MG63 (cell line): Measurements from ENCODE around the gene GPHB5. TPM values are rescaled to one million over a fixed set of nuclear protein-coding genes. Genes with fewer than 3 reads are reported as not detected.
"Not testable (repeated sequence)": the region's sequence is repeated elsewhere in the genome, so short reads cannot be mapped to it uniquely, and the experiment has no call there.

Experiments
- DNase-seq: peaks from one replicate; pipeline ENCODE4 v3.0.0-alpha.2; 2020
- H3K27me3 ChIP-seq: fragments of 250-450 bp; sonication (Bioruptor Pico); 2 replicates; pipeline ENCODE4 v1.5.1; 2020; ENCODE audit warnings: mild to moderate bottlenecking, moderate library complexity
- H3K36me3 ChIP-seq: fragments of 250-450 bp; sonication (Bioruptor Pico); 2 replicates; pipeline ENCODE4 v1.5.1; 2020; ENCODE audit warnings: mild to moderate bottlenecking, moderate library complexity
- H3K4me3 ChIP-seq: fragments of 250-450 bp; sonication (Bioruptor Pico); 2 replicates; pipeline ENCODE4 v1.5.1; 2020; ENCODE audit warnings: mild to moderate bottlenecking, moderate library complexity
- H3K9me3 ChIP-seq: fragments of 250-450 bp; sonication (Bioruptor Pico); 2 replicates; pipeline ENCODE4 v1.5.1; 2020; ENCODE audit warnings: mild to moderate bottlenecking, moderate library complexity
- total RNA-seq: library from RNA; depleted of rRNA; stranded (reverse); fragments of >200 nt; shearing (Covaris generic); gene quantifications from 2 replicates; pipeline ENCODE4 v1.2.3, GENCODE V29; 2014; ENCODE audit warnings: low replicate concordance

Gene GPHB5
- total RNA-seq, 1 experiment from 2014 or later = not detected

- no peaks in the 10 kb centered on the region for H3K27me3 ChIP-seq
- DNase-seq = no peak
- H3K4me3 ChIP-seq = no peak overlapping the region
- no peaks in the 10 kb centered on the region for H3K36me3 ChIP-seq
- H3K9me3 ChIP-seq = no peaks in the 10 kb centered on the region
Measured at GRCh38 chr14:63300854-63301253, 17.9 kb downstream of the GPHB5 start.

- Histone ChIP-seq H3K4me3 (no peak overlapping the region), H3K9me3 (no peaks in the 10 kb centered on the region), H3K27me3 (no peaks in the 10 kb centered on the region), H3K36me3 (no peaks in the 10 kb centered on the region)
- DNase-seq = no peak
Measured at GRCh38 chr14:63299351-63300110, 19.2 kb downstream of the GPHB5 start.

- Histone ChIP-seq H3K4me3 (no peak overlapping the region), H3K9me3 (no peaks in the 10 kb centered on the region), H3K36me3 (no peaks in the 10 kb centered on the region), H3K27me3 (no peaks in the 10 kb centered on the region)
- no peak for DNase-seq
Measured at GRCh38 chr14:63297372-63298063, 21.2 kb downstream of the GPHB5 start.

GRCh38 chr14:63296060-63296563, 22.6 kb downstream of the GPHB5 start:
- H3K27me3 ChIP-seq = no peaks in the 10 kb centered on the region

GRCh38 chr14:63295231-63295685, 23.5 kb downstream of the GPHB5 start:
- no peak for DNase-seq
- Histone ChIP-seq H3K36me3 (no peaks in the 10 kb centered on the region), H3K9me3 (no peaks in the 10 kb centered on the region), H3K27me3 (no peaks in the 10 kb centered on the region), H3K4me3 (no peak overlapping the region)

More at GRCh38 chr14:63296060-63296563, 22.6 kb downstream of the GPHB5 start:
- Histone ChIP-seq H3K9me3 (no peaks in the 10 kb centered on the region), H3K4me3 (no peak overlapping the region), H3K36me3 (no peaks in the 10 kb centered on the region)
- DNase-seq = no peak

GRCh38 chr14:63292805-63293204, 25.9 kb downstream of the GPHB5 start:
- H3K4me3 ChIP-seq = no peak overlapping the region
- no peak for DNase-seq
- no peaks in the 10 kb centered on the region for H3K9me3 ChIP-seq
- no peaks in the 10 kb centered on the region for H3K36me3 ChIP-seq
- H3K27me3 ChIP-seq = no peaks in the 10 kb centered on the region

- DNase-seq = no peak
- H3K27me3 ChIP-seq = no peaks in the 10 kb centered on the region
- no peaks in the 10 kb centered on the region for H3K9me3 ChIP-seq
- H3K36me3 ChIP-seq = no peaks in the 10 kb centered on the region
- no peak overlapping the region for H3K4me3 ChIP-seq
Measured at GRCh38 chr14:63290741-63291430, 27.8 kb downstream of the GPHB5 start.

GRCh38 chr14:63288853-63289252, 29.9 kb downstream of the GPHB5 start:
- Histone ChIP-seq H3K36me3 (no peaks in the 10 kb centered on the region), H3K4me3 (no peak overlapping the region), H3K27me3 (no peaks in the 10 kb centered on the region), H3K9me3 (no peaks in the 10 kb centered on the region)
- no peak for DNase-seq

- DNase-seq = no peak
- Histone ChIP-seq H3K4me3 (no peak overlapping the region), H3K27me3 (no peaks in the 10 kb centered on the region), H3K9me3 (no peaks in the 10 kb centered on the region), H3K36me3 (no peaks in the 10 kb centered on the region)
Measured at GRCh38 chr14:63287666-63288483, 30.9 kb downstream of the GPHB5 start.

- Histone ChIP-seq H3K27me3 (no peaks in the 10 kb centered on the region), H3K4me3 (no peak overlapping the region), H3K9me3 (no peaks in the 10 kb centered on the region), H3K36me3 (no peaks in the 10 kb centered on the region)
- DNase-seq = no peak
Measured at GRCh38 chr14:63286071-63286470, 32.7 kb downstream of the GPHB5 start.

- Histone ChIP-seq H3K9me3 (no peaks in the 10 kb centered on the region), H3K36me3 (no peaks in the 10 kb centered on the region), H3K27me3 (no peaks in the 10 kb centered on the region), H3K4me3 (no peak overlapping the region)
- DNase-seq = no peak
Measured at GRCh38 chr14:63283884-63284248, 34.9 kb downstream of the GPHB5 start.

- Histone ChIP-seq H3K36me3 (no peaks in the 10 kb centered on the region), H3K4me3 (no peak overlapping the region), H3K27me3 (no peaks in the 10 kb centered on the region), H3K9me3 (no peaks in the 10 kb centered on the region)
- no peak for DNase-seq
Measured at GRCh38 chr14:63282997-63283883, 35.5 kb downstream of the GPHB5 start.

- not testable (repeated sequence) for H3K4me3 ChIP-seq, DNase-seq, H3K9me3 ChIP-seq, H3K36me3 ChIP-seq, H3K27me3 ChIP-seq
Measured at GRCh38 chr14:63279933-63280332, 38.8 kb downstream of the GPHB5 start.

- Histone ChIP-seq H3K27me3 (no peaks in the 10 kb centered on the region), H3K36me3 (no peaks in the 10 kb centered on the region), H3K4me3 (no peak overlapping the region), H3K9me3 (no peaks in the 10 kb centered on the region)
- DNase-seq = no peak
Measured at GRCh38 chr14:63277591-63278183, 41.0 kb downstream of the GPHB5 start.
